Astrocyte (in vitro differentiated cells and primary cell): ENCODE results near the gene FCER1G. TPM values are rescaled to one million over a fixed set of nuclear protein-coding genes. Genes with fewer than 3 reads are reported as not detected.

Experiments
- DNase-seq: peaks from one replicate; pipeline ENCODE4 v3.0.0-alpha.2; 2010; ENCODE audit warnings: low read depth
- FAIRE-seq: peaks from 2 replicates; lab custom pipeline; 2011; peaks lifted over from hg19 to GRCh38; lab: Jason Lieb, UNC
- H2AFZ ChIP-seq: 2 replicates; pipeline ENCODE4 v1.6.0; 2012; ENCODE audit warnings: low read depth, low read length, inconsistent platforms
- H3K27ac ChIP-seq: 2 replicates; pipeline ENCODE4 v1.5.1; 2011; ENCODE audit warnings: low read depth, low read length, inconsistent platforms
- H3K27me3 ChIP-seq: 2 replicates; pipeline ENCODE4 v1.6.0; 2011; ENCODE audit warnings: low read length, inconsistent platforms; ENCODE audit not compliant: insufficient read depth
- H3K36me3 ChIP-seq: 2 replicates; pipeline ENCODE4 v1.5.1; 2011; ENCODE audit warnings: low read length, inconsistent platforms; ENCODE audit not compliant: insufficient read depth
- H3K4me1 ChIP-seq: 2 replicates; pipeline ENCODE4 v1.5.1; 2011; ENCODE audit warnings: low read length, inconsistent platforms; ENCODE audit not compliant: insufficient read depth
- H3K4me2 ChIP-seq: 2 replicates; pipeline ENCODE4 v1.6.0; 2012; ENCODE audit warnings: low read length, inconsistent platforms
- H3K4me3 ChIP-seq: 2 replicates; pipeline ENCODE4 v1.5.1; 2011; ENCODE audit warnings: low read depth, mild to moderate bottlenecking, low read length, inconsistent platforms; ENCODE audit not compliant: insufficient read depth
- H3K79me2 ChIP-seq: 2 replicates; pipeline ENCODE4 v1.6.0; 2012; ENCODE audit warnings: mild to moderate bottlenecking, low read length, inconsistent platforms; ENCODE audit not compliant: insufficient read depth
- H3K9ac ChIP-seq: 2 replicates; pipeline ENCODE4 v1.6.0; 2012; ENCODE audit warnings: mild to moderate bottlenecking, low read length, inconsistent platforms
- H3K9me3 ChIP-seq: 2 replicates; pipeline ENCODE4 v1.5.1; 2012; ENCODE audit warnings: low read depth, mild to moderate bottlenecking, low read length, inconsistent platforms; ENCODE audit not compliant: insufficient read depth
- H4K20me1 ChIP-seq: 2 replicates; pipeline ENCODE4 v1.6.0; 2012; ENCODE audit warnings: low read length, inconsistent platforms; ENCODE audit not compliant: insufficient read depth
- H3K27ac Mint-ChIP-seq: one replicate; pipeline ENCODE4 v1.8.0; 2021; ENCODE audit warnings: mild to moderate bottlenecking, mixed read lengths; ENCODE audit not compliant: unreplicated experiment
- H3K27me3 Mint-ChIP-seq: one replicate; pipeline ENCODE4 v1.8.0; 2021; ENCODE audit warnings: low read depth, mixed read lengths; ENCODE audit not compliant: unreplicated experiment
- H3K36me3 Mint-ChIP-seq: one replicate; pipeline ENCODE4 v1.8.0; 2021; ENCODE audit warnings: low read depth, mixed read lengths; ENCODE audit not compliant: unreplicated experiment
- H3K4me1 Mint-ChIP-seq: one replicate; pipeline ENCODE4 v1.8.0; 2021; ENCODE audit warnings: low read depth, mixed read lengths; ENCODE audit not compliant: unreplicated experiment
- H3K4me3 Mint-ChIP-seq: one replicate; pipeline ENCODE4 v1.8.0; 2021; ENCODE audit warnings: mild to moderate bottlenecking, moderate library complexity, mixed read lengths; ENCODE audit not compliant: unreplicated experiment
- H3K9me3 Mint-ChIP-seq: one replicate; pipeline ENCODE4 v1.8.0; 2021; ENCODE audit warnings: mild to moderate bottlenecking, mixed read lengths; ENCODE audit not compliant: unreplicated experiment
- EZH2 ChIP-seq: IDR thresholded peaks from 2 replicates; pipeline ENCODE4 v1.6.1; 2012; ENCODE audit warnings: mild to moderate bottlenecking, low read length, inconsistent platforms; ENCODE audit not compliant: insufficient read depth
- total RNA-seq: library from RNA; stranded (reverse); gene quantifications from 2 replicates; pipeline ENCODE4 v1.2.1, GENCODE V29; 2021
- TF ChIP-seq, protein P1 (sequence below): IDR thresholded peaks from 2 replicates; pipeline ENCODE4 v1.5.1; 2011; ENCODE audit warnings: low read depth, mild to moderate bottlenecking, inconsistent platforms, low read length, moderate library complexity; ENCODE audit not compliant: insufficient read depth

Gene FCER1G
- total RNA-seq, 1 donor from 2014 or later = 0.68 TPM

- H3K27me3 Mint-ChIP-seq = peaks cover 2% of the 10 kb centered on the region
- DNase-seq (no peak), FAIRE-seq (no peak)
- peaks cover 9% of the 10 kb centered on the region for H3K36me3 Mint-ChIP-seq
- Histone ChIP-seq H2AFZ (no peak overlapping the region), H4K20me1 (no peaks in the 10 kb centered on the region), H3K9me3 (no peaks in the 10 kb centered on the region), H3K27ac (no peak overlapping the region), H3K4me2 (no peak overlapping the region), H3K27me3 (peaks cover 6% of the 10 kb centered on the region), H3K9ac (no peak overlapping the region), H3K36me3 (peaks cover 12% of the 10 kb centered on the region), H3K4me1 (no peaks in the 10 kb centered on the region), H3K79me2 (no peaks in the 10 kb centered on the region), H3K4me3 (no peak overlapping the region)
- no peak overlapping the region for H3K4me3 Mint-ChIP-seq
- TF ChIP-seq, protein P1, sequence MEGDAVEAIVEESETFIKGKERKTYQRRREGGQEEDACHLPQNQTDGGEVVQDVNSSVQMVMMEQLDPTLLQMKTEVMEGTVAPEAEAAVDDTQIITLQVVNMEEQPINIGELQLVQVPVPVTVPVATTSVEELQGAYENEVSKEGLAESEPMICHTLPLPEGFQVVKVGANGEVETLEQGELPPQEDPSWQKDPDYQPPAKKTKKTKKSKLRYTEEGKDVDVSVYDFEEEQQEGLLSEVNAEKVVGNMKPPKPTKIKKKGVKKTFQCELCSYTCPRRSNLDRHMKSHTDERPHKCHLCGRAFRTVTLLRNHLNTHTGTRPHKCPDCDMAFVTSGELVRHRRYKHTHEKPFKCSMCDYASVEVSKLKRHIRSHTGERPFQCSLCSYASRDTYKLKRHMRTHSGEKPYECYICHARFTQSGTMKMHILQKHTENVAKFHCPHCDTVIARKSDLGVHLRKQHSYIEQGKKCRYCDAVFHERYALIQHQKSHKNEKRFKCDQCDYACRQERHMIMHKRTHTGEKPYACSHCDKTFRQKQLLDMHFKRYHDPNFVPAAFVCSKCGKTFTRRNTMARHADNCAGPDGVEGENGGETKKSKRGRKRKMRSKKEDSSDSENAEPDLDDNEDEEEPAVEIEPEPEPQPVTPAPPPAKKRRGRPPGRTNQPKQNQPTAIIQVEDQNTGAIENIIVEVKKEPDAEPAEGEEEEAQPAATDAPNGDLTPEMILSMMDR = no peak
- TF ChIP-seq EZH2 = no peak
- no peak overlapping the region for H3K27ac Mint-ChIP-seq
- no peaks in the 10 kb centered on the region for H3K9me3 Mint-ChIP-seq
- peaks cover 4% of the 10 kb centered on the region for H3K4me1 Mint-ChIP-seq
These were observed 18.0 kb downstream of the FCER1G start for GRCh38 chr1:161233102-161233501.

GRCh38 chr1:161235957-161236775 lies 21.1 kb downstream of the FCER1G start:
- H3K27me3 ChIP-seq = peaks cover 6% of the 10 kb centered on the region
- Mint-ChIP-seq H3K36me3 (no peaks in the 10 kb centered on the region), H3K4me3 (no peak overlapping the region), H3K27ac (no peak overlapping the region), H3K27me3 (peaks cover 2% of the 10 kb centered on the region), H3K9me3 (no peaks in the 10 kb centered on the region), H3K4me1 (peaks cover 8% of the 10 kb centered on the region)
- TF ChIP-seq, protein P1 = no peak
- no peak for TF ChIP-seq EZH2
- H3K9me3 ChIP-seq = no peaks in the 10 kb centered on the region
- no peaks in the 10 kb centered on the region for H3K79me2 ChIP-seq
- DNase-seq (no peak), FAIRE-seq (no peak)
- H3K4me3 ChIP-seq = no peak overlapping the region
- no peaks in the 10 kb centered on the region for H4K20me1 ChIP-seq
- no peak overlapping the region for H3K4me2 ChIP-seq
- no peaks in the 10 kb centered on the region for H3K36me3 ChIP-seq
- H3K9ac ChIP-seq = no peak overlapping the region
- H2AFZ ChIP-seq = no peak overlapping the region
- H3K27ac ChIP-seq = no peak overlapping the region
- H3K4me1 ChIP-seq = no peaks in the 10 kb centered on the region

DNA sequence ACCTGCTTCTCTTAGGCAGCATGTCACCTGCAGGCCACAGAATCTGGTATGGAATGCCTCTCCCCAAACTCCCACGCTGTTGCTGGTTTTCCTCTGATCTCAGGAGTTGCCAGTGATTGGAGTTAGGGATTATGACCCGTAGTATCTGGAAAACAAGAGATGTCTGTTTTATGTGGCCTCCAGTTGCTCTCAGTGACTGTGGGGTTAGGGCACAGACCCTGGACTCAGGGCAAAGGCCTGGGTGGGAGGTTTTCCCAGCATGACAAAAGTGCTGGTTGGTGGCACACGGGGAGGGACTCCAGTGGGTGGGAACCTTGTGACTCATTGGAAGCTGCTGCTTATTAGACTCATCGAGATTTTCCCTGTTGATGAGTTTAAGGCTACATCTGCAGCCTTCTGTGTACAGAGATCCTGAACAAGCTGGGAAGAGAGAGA lies 23.0 kb downstream of the FCER1G start, which contains the start of gene NR1I3:
Gene NR1I3 (minus strand): TSS at position 165 of the 435 bp plus-strand sequence. CDS start 1,638 bp downstream, outside the sequence.
- H2AFZ ChIP-seq = no peak within 1 kb of the TSS
- H3K4me2 ChIP-seq = no peak within 1 kb of the TSS
- FAIRE-seq = peak; percentile 13
- H3K27me3 ChIP-seq = peaks cover 6% of the 10 kb centered on the region
- H3K27ac Mint-ChIP-seq = no peak within 1 kb of the TSS
- H3K9me3 ChIP-seq = no peaks in the 10 kb centered on the region
- H3K9ac ChIP-seq = no peak within 1 kb of the TSS
- peaks cover 2% of the 10 kb centered on the region for H3K27me3 Mint-ChIP-seq
- no peaks in the 10 kb centered on the region for H3K36me3 Mint-ChIP-seq
- TF ChIP-seq EZH2 = no peak
- TF ChIP-seq, protein P1 = no peak
- no peak within 1 kb of the TSS for H3K4me3 ChIP-seq
- H3K4me3 Mint-ChIP-seq = no peak within 1 kb of the TSS
- peaks cover 4% of the 10 kb centered on the region for H3K9me3 Mint-ChIP-seq
- H3K79me2 ChIP-seq = no peaks in the 10 kb centered on the region
- H3K4me1 ChIP-seq = no peaks in the 10 kb centered on the region
- H3K4me1 Mint-ChIP-seq = peaks cover 17% of the 10 kb centered on the region
- H4K20me1 ChIP-seq = no peaks in the 10 kb centered on the region
- DNase-seq = no peak
- no peak within 1 kb of the TSS for H3K27ac ChIP-seq
- H3K36me3 ChIP-seq = no peaks in the 10 kb centered on the region
